Measurements from ENCODE around the gene PRL. TPM values are rescaled to one million over a fixed set of nuclear protein-coding genes. Genes with fewer than 3 reads are reported as not detected.

Gene PRL
- total RNA-seq, 1 donor from 2014 or later = not detected

- H3K27ac ChIP-seq = no peak overlapping the region
- DNase-seq (ENCODE audit: low spot score in 2 of 2) = no peak
- H3K9me3 ChIP-seq = peaks cover 6 to 27% of the 10 kb centered on the region in 2 donors
- H3K4me3 ChIP-seq = no peak overlapping the region
- intact Hi-C loops (cut with DNase I) = no loop called here
- TF ChIP-seq CTCF (IDR thresholded peaks at IDR 0.05) = no peak
- no peaks in the 10 kb centered on the region for H3K27me3 ChIP-seq
- H3K4me1 ChIP-seq = no peaks in the 10 kb centered on the region
- no peaks in the 10 kb centered on the region for H3K36me3 ChIP-seq
Measured at GRCh38 chr6:22308939-22309338, 12.1 kb upstream of the PRL start.

- Histone ChIP-seq H3K4me3 (no peak overlapping the region), H3K9me3 (peaks cover 0 to 16% of the 10 kb centered on the region in 2 donors), H3K27me3 (no peaks in the 10 kb centered on the region), H3K36me3 (no peaks in the 10 kb centered on the region), H3K4me1 (no peaks in the 10 kb centered on the region), H3K27ac (no peak overlapping the region)
- intact Hi-C loops (cut with DNase I) = no loop called here
- TF ChIP-seq CTCF (IDR thresholded peaks at IDR 0.05) = no peak
- no peak for DNase-seq (ENCODE audit: low spot score in 2 of 2)
Measured at GRCh38 chr6:22306741-22307466, 10.1 kb upstream of the PRL start.

- Histone ChIP-seq H3K4me3 (no peak overlapping the region), H3K27me3 (no peaks in the 10 kb centered on the region), H3K9me3 (no peaks in the 10 kb centered on the region), H3K27ac (no peak overlapping the region), H3K36me3 (no peaks in the 10 kb centered on the region), H3K4me1 (no peaks in the 10 kb centered on the region)
- no peak for DNase-seq (ENCODE audit: low spot score in 2 of 2)
- TF ChIP-seq CTCF (IDR thresholded peaks at IDR 0.05) = no peak
- intact Hi-C loops (cut with DNase I) = no loop called here
Measured at GRCh38 chr6:22302838-22303237, 6.0 kb upstream of the PRL start.

GRCh38 chr6:22300273-22300998 lies 3.6 kb upstream of the PRL start:
- no peak overlapping the region for H3K4me3 ChIP-seq
- H3K4me1 ChIP-seq = no peaks in the 10 kb centered on the region
- TF ChIP-seq CTCF (IDR thresholded peaks at IDR 0.05) = no peak
- H3K9me3 ChIP-seq = no peaks in the 10 kb centered on the region
- H3K27me3 ChIP-seq = no peaks in the 10 kb centered on the region
- no peak overlapping the region for H3K27ac ChIP-seq
- H3K36me3 ChIP-seq = no peaks in the 10 kb centered on the region
- intact Hi-C loops (cut with DNase I) = no loop called here
- no peak for DNase-seq (ENCODE audit: low spot score in 2 of 2)

GRCh38 chr6:22298475-22298890 lies 1.6 kb upstream of the PRL start:
- no peaks in the 10 kb centered on the region for H3K4me1 ChIP-seq
- H3K4me3 ChIP-seq = no peak overlapping the region
- H3K27ac ChIP-seq = no peak overlapping the region
- no peak for DNase-seq (ENCODE audit: low spot score in 2 of 2)
- no peaks in the 10 kb centered on the region for H3K27me3 ChIP-seq
- no peaks in the 10 kb centered on the region for H3K36me3 ChIP-seq
- no peaks in the 10 kb centered on the region for H3K9me3 ChIP-seq
- intact Hi-C loops (cut with DNase I) = no loop called here
- TF ChIP-seq CTCF (IDR thresholded peaks at IDR 0.05) = no peak
